Measurements from ENCODE around the gene KIF26B. TPM values are rescaled to one million over a fixed set of nuclear protein-coding genes. Genes with fewer than 3 reads are reported as not detected.

The KIF26B gene
- total and polyA plus RNA-seq, 2 of the 4 experiments (the other 2 are of a cell fraction), result 0.53 to 0.54 TPM

GRCh38 chr1:245679821-245680780 lies 525.3 kb downstream of the KIF26B start:
- no peak overlapping the region for H3K9ac ChIP-seq (ENCODE audit: low read depth, low read length)
- H4K5ac ChIP-seq (ENCODE audit: low read depth, low read length), result no peak overlapping the region
- CTCF ChIA-PET, result no interaction called here
- DNase-seq (no peak), ATAC-seq (ENCODE audit: low read depth) (no peak)
- no peaks in the 10 kb centered on the region for H3K9me1 ChIP-seq (ENCODE audit: insufficient read depth, low read length)
- no TSS peak for BruUV-seq (replicated peaks)
- H3K9me3 ChIP-seq (ENCODE audit: control insufficient read depth, insufficient read depth, low read length), result no peaks in the 10 kb centered on the region
- dilution Hi-C loops (cut with HindIII; ENCODE audit: low sequenced_read_pairs, unreplicated experiment), result no loop called here
- no peak overlapping the region for H2AK9ac ChIP-seq (replicated peaks; ENCODE audit: low read depth, low read length, poor library complexity)
- H3K4me3 ChIP-seq (ENCODE audit: insufficient read depth, low read depth, low read length), result no peak overlapping the region
- in situ Hi-C loops (cut with MboI; ENCODE audit: low sequenced_read_pairs), result no loop called here
- no peaks in the 10 kb centered on the region for H3K27me3 ChIP-seq (ENCODE audit: control insufficient read depth, insufficient read depth, low read length)
- intact Hi-C loops (cut with micrococcal nuclease), result no loop called here
- no peak overlapping the region for H2BK15ac ChIP-seq (ENCODE audit: low read depth, low read length)
- TF ChIP-seq RAD21 (IDR thresholded peaks at IDR 0.05; ENCODE audit: low read length) (no peak), POLR2A (IDR thresholded peaks at IDR 0.05; ENCODE audit: low read depth, low read length) (no peak), MAFK (IDR thresholded peaks at IDR 0.05; ENCODE audit: low read depth, low read length) (no peak)
- no peak overlapping the region for H2BK5ac ChIP-seq (ENCODE audit: low read depth, low read length, poor library complexity, severe bottlenecking)
- no peak overlapping the region for H2BK20ac ChIP-seq (ENCODE audit: low read depth, low read length)
- POLR2A ChIA-PET (ENCODE audit: unreplicated experiment), result no interaction called here
- H2AK5ac ChIP-seq (ENCODE audit: low read depth, low read length), result no peak overlapping the region
- H2BK120ac ChIP-seq (ENCODE audit: low read depth, low read length), result no peak overlapping the region
- H3K4me1 ChIP-seq (ENCODE audit: control insufficient read depth, insufficient read depth, low read length), result peaks cover 13% of the 10 kb centered on the region
- no peak overlapping the region for H3K23ac ChIP-seq (ENCODE audit: low read depth, low read length)
- no peak overlapping the region for H3K4ac ChIP-seq (ENCODE audit: low read depth, low read length)
- H4K20me1 ChIP-seq (ENCODE audit: insufficient read depth, low read length), result no peaks in the 10 kb centered on the region
- H2AFZ ChIP-seq (replicated peaks; ENCODE audit: low read length, poor library complexity), result no peak overlapping the region
- WGBS, 2 experiments (ENCODE audit: extremely low coverage in 2 of 2, insufficient read length in 1 of 2), result 96% methylated on average over 5 of the region's 24 CpGs; no CpG with 5 or more reads in 1 of the 2 experiments
- 0 out of 2 replicates have a peak, but pooled peaks cover 2% of the 10 kb centered on the region for H3K36me3 ChIP-seq (ENCODE audit: control insufficient read depth, insufficient read depth, low read length)
- H3K27ac ChIP-seq (ENCODE audit: insufficient read depth, low read length), result no peak overlapping the region
- no peak overlapping the region for H3K4me2 ChIP-seq (ENCODE audit: low read depth, low read length)
- H3K79me1 ChIP-seq (ENCODE audit: low read depth in 1 of 2, low read length in 2 of 2), result no peaks in the 10 kb centered on the region
- no peak overlapping the region for H3K18ac ChIP-seq (ENCODE audit: low read depth, low read length)
- no peak overlapping the region for H3K14ac ChIP-seq (replicated peaks; ENCODE audit: low read depth, low read length)
- H3K56ac ChIP-seq (ENCODE audit: extremely low read depth, insufficient read depth, low read length), result no peak overlapping the region
- H4K91ac ChIP-seq (ENCODE audit: insufficient read depth, low read depth, low read length), result no peak overlapping the region
- H4K8ac ChIP-seq (ENCODE audit: low read depth in 2 of 2, low read length in 2 of 2), result no peak overlapping the region

Measured in IMR-90 (cell line).